ENCODE data around the gene OR2T34. TPM values are rescaled to one million over a fixed set of nuclear protein-coding genes. Genes with fewer than 3 reads are reported as not detected.
"Not testable (repeated sequence)": the region's sequence is repeated elsewhere in the genome, so short reads cannot be mapped to it uniquely, and the experiment has no call there.

OR2T34 gene
- total RNA-seq, 1 experiment from 2014 or later: not detected

DNA sequence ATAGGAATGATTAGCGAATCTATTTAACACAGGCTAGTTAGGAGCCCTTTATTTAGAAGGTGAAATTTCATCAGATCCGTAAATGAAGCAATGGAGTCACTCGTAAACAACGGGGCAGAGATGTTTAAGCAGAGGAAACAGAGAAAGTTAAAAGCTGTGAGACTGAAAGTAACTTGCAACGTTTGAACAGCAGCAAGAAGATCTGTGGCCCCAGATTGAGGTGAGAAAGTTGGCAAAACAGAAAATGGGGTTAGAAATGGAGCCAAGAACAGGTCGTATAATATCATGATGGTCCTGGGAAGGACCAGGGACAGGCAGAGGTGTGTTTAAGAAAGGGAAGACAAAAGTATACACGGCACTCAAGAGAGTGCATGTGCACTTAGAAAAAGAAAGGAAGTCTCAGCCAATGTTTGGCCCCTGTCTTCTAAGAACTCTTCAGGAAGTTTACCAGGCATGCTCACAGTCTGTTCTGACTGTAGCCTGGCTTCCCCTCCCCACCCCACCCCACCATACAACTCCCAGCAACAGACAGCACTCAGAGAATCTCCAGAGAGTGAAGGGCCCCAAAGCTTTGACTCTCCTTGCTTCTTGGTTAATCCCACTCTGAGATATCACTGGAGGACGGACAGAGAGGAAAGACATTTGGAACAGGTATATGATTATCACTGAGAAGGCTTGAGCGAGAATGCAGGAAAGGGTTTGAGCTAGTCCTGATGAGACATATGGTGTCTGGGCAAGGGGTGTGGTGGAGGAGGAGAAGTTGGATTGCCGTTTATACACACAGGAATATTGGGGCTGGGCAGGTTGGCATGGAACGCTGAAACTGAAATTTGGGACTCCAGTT is 8.8 kb downstream of the OR2T34 start:
- CTCF ChIA-PET; H3K4me3 ChIP-seq (ENCODE audit: low read depth, low read length); H3K4me1 ChIP-seq; H3K9me3 Mint-ChIP-seq (ENCODE audit: unreplicated experiment); H3K27ac Mint-ChIP-seq (ENCODE audit: unreplicated experiment); DNase-seq; H3K9me3 ChIP-seq; intact Hi-C loops (cut with micrococcal nuclease; ENCODE audit: unreplicated experiment); H3K27me3 Mint-ChIP-seq (ENCODE audit: insufficient read depth, unreplicated experiment); H3K36me3 ChIP-seq (ENCODE audit: control insufficient read depth, insufficient read depth, low read length); H3K4me1 Mint-ChIP-seq (ENCODE audit: low read depth, unreplicated experiment); POLR2A ChIA-PET; H3K36me3 Mint-ChIP-seq (ENCODE audit: insufficient read depth, unreplicated experiment); BruUV-seq (replicated peaks); H3K27me3 ChIP-seq (replicated peaks; ENCODE audit: control insufficient read depth, insufficient read depth, low read length); H3K4me3 Mint-ChIP-seq (ENCODE audit: unreplicated experiment): not testable (repeated sequence)

GRCh38 chr1:248562672-248563071 is 11.9 kb downstream of the OR2T34 start, which contains the start of gene OR2T29:
TSS of gene OR2T29 (minus strand) at chr1:248562772. CDS start at chr1:248559491, 3,281 bp downstream.
- H3K4me1 ChIP-seq; H3K27me3 ChIP-seq (replicated peaks; ENCODE audit: control insufficient read depth, insufficient read depth, low read length); DNase-seq; H3K27me3 Mint-ChIP-seq (ENCODE audit: insufficient read depth, unreplicated experiment); H3K36me3 ChIP-seq (ENCODE audit: control insufficient read depth, insufficient read depth, low read length); CTCF ChIA-PET; H3K9me3 Mint-ChIP-seq (ENCODE audit: unreplicated experiment); H3K4me3 ChIP-seq (ENCODE audit: low read depth, low read length); H3K4me3 Mint-ChIP-seq (ENCODE audit: unreplicated experiment); H3K36me3 Mint-ChIP-seq (ENCODE audit: insufficient read depth, unreplicated experiment); H3K27ac Mint-ChIP-seq (ENCODE audit: unreplicated experiment); POLR2A ChIA-PET; BruUV-seq (replicated peaks); H3K4me1 Mint-ChIP-seq (ENCODE audit: low read depth, unreplicated experiment); H3K9me3 ChIP-seq; intact Hi-C loops (cut with micrococcal nuclease; ENCODE audit: unreplicated experiment): not testable (repeated sequence)

- H3K9me3 Mint-ChIP-seq (ENCODE audit: unreplicated experiment); H3K4me1 Mint-ChIP-seq (ENCODE audit: low read depth, unreplicated experiment); H3K9me3 ChIP-seq; DNase-seq; H3K36me3 ChIP-seq (ENCODE audit: control insufficient read depth, insufficient read depth, low read length); H3K36me3 Mint-ChIP-seq (ENCODE audit: insufficient read depth, unreplicated experiment); CTCF ChIA-PET; BruUV-seq (replicated peaks); H3K4me1 ChIP-seq; H3K27ac Mint-ChIP-seq (ENCODE audit: unreplicated experiment); H3K4me3 ChIP-seq (ENCODE audit: low read depth, low read length); H3K27me3 Mint-ChIP-seq (ENCODE audit: insufficient read depth, unreplicated experiment); H3K4me3 Mint-ChIP-seq (ENCODE audit: unreplicated experiment); POLR2A ChIA-PET; intact Hi-C loops (cut with micrococcal nuclease; ENCODE audit: unreplicated experiment); H3K27me3 ChIP-seq (replicated peaks; ENCODE audit: control insufficient read depth, insufficient read depth, low read length): not testable (repeated sequence)
Measured at GRCh38 chr1:248551027-248551426, 23.5 kb downstream of the OR2T34 start.

DNA sequence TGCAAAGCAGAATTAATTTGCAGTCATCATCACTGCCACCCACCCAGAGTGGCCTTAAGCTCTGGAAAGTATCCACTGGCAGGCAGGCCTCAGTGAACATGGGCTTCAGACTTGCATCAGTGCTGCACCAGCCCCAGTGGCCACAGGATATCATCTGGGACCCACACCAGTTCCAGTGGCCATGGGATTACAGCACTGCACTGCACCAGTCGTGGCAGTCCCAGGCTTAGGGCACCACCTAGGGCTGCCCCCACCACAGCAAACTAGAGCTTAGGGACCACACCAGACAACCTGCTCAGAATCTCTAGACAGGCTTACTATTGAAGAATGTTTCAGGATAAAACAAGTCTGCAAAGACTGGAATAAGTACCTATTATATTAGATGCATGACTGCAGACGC is 27.2 kb downstream of the OR2T34 start:
- H3K4me3 Mint-ChIP-seq (ENCODE audit: unreplicated experiment); H3K36me3 Mint-ChIP-seq (ENCODE audit: insufficient read depth, unreplicated experiment); H3K27me3 ChIP-seq (replicated peaks; ENCODE audit: control insufficient read depth, insufficient read depth, low read length); H3K27ac Mint-ChIP-seq (ENCODE audit: unreplicated experiment); CTCF ChIA-PET; intact Hi-C loops (cut with micrococcal nuclease; ENCODE audit: unreplicated experiment); DNase-seq; H3K4me3 ChIP-seq (ENCODE audit: low read depth, low read length); H3K27me3 Mint-ChIP-seq (ENCODE audit: insufficient read depth, unreplicated experiment); BruUV-seq (replicated peaks); H3K9me3 Mint-ChIP-seq (ENCODE audit: unreplicated experiment); POLR2A ChIA-PET; H3K4me1 ChIP-seq; H3K4me1 Mint-ChIP-seq (ENCODE audit: low read depth, unreplicated experiment); H3K9me3 ChIP-seq; H3K36me3 ChIP-seq (ENCODE audit: control insufficient read depth, insufficient read depth, low read length): not testable (repeated sequence)

DNA sequence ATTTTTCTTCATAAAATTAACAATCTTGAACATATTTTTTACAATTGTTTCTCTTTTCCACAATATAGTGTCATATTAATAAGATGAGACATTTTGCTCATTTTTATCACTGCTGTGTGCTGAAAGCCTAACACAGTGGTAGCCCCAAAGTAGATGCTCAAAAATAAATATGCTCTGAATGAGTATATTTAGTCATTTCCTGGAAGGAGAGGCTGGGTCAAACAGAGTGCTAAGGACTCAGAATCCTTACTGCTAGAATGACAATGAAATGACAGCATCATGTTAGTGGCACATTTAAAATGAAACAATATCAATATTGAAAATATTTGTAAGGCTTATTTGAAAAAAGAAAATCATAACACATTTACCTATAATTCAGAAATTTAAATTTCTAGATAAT is 37.1 kb downstream of the OR2T34 start:
- H3K4me3 Mint-ChIP-seq (ENCODE audit: unreplicated experiment): not testable (repeated sequence)

More for the DNA sequence above, 37.1 kb downstream of the OR2T34 start:
- POLR2A ChIA-PET; H3K4me1 Mint-ChIP-seq (ENCODE audit: low read depth, unreplicated experiment); H3K27me3 ChIP-seq (replicated peaks; ENCODE audit: control insufficient read depth, insufficient read depth, low read length); H3K4me1 ChIP-seq; CTCF ChIA-PET; DNase-seq; H3K9me3 ChIP-seq; H3K27me3 Mint-ChIP-seq (ENCODE audit: insufficient read depth, unreplicated experiment); H3K36me3 ChIP-seq (ENCODE audit: control insufficient read depth, insufficient read depth, low read length); H3K4me3 ChIP-seq (ENCODE audit: low read depth, low read length); H3K36me3 Mint-ChIP-seq (ENCODE audit: insufficient read depth, unreplicated experiment); H3K27ac Mint-ChIP-seq (ENCODE audit: unreplicated experiment); H3K9me3 Mint-ChIP-seq (ENCODE audit: unreplicated experiment); BruUV-seq (replicated peaks); intact Hi-C loops (cut with micrococcal nuclease; ENCODE audit: unreplicated experiment): not testable (repeated sequence)

Other genes starting within 250 kb of the OR2T34 start
- gene OR14C36, start 226.0 kb downstream of the OR2T34 start, total RNA-seq (2022): not detected in 2 replicates
- gene OR2T4, start 213.1 kb downstream of the OR2T34 start, total RNA-seq (2022): not detected in 2 replicates
- gene OR2T6, start 199.0 kb downstream of the OR2T34 start, total RNA-seq (2022): not detected in 2 replicates
- not detected in 2 replicates for gene OR2T1, start 171.7 kb downstream of the OR2T34 start, total RNA-seq (2022)
- gene OR2T2, start 129.1 kb downstream of the OR2T34 start, total RNA-seq (2022): not detected in 2 replicates
- not detected in 2 replicates for gene OR2T3, start 101.4 kb downstream of the OR2T34 start, total RNA-seq (2022)
- gene OR2T5, start 86.2 kb downstream of the OR2T34 start, total RNA-seq (2022): not detected in 2 replicates
- gene OR2G6, start 66.7 kb downstream of the OR2T34 start, total RNA-seq (2022): not detected in 2 replicates
- gene OR2T29, start 12.0 kb downstream of the OR2T34 start, total RNA-seq (2022): not detected in 2 replicates
- gene OR2T10, start 22.9 kb upstream of the OR2T34 start, total RNA-seq (2022): not detected in 2 replicates
- gene OR2T11, start 60.3 kb upstream of the OR2T34 start, total RNA-seq (2022): not detected in 2 replicates
- not detected in 2 replicates for gene OR2T35, start 70.5 kb upstream of the OR2T34 start, total RNA-seq (2022)
- gene OR2T27, start 80.8 kb upstream of the OR2T34 start, total RNA-seq (2022): not detected in 2 replicates
- not detected in 2 replicates for gene OR14I1, start 128.0 kb upstream of the OR2T34 start, total RNA-seq (2022)
- gene LYPD8, start 181.0 kb upstream of the OR2T34 start, total RNA-seq (2022): not detected in 2 replicates

Measured in Caco-2 (cell line).